Nephron (organoid): ENCODE results near the gene B4GALT1.

ENCODE experiments used
- H3K27ac Mint-ChIP-seq, 3 experiments: 2 replicates each; pipeline ENCODE4 v1.8.0; 2020; ENCODE audit warnings: mixed read lengths in 3 of 3, mild to moderate bottlenecking in 2 of 3, moderate library complexity in 1 of 3
- H3K27me3 Mint-ChIP-seq: 2 replicates; pipeline ENCODE4 v1.8.0; 2021; ENCODE audit warnings: low read depth, mild to moderate bottlenecking, moderate library complexity, mixed read lengths
- H3K36me3 Mint-ChIP-seq: 2 replicates; pipeline ENCODE4 v1.8.0; 2020; ENCODE audit warnings: low read depth, mixed read lengths
- H3K4me1 Mint-ChIP-seq: 2 replicates; pipeline ENCODE4 v1.8.0; 2020; ENCODE audit warnings: mixed read lengths
- H3K4me3 Mint-ChIP-seq, 3 experiments: 2 replicates each; pipeline ENCODE4 v1.8.0; 2020; ENCODE audit warnings: mild to moderate bottlenecking in 3 of 3, mixed read lengths in 3 of 3, moderate library complexity in 2 of 3
- H3K9me3 Mint-ChIP-seq: 2 replicates; pipeline ENCODE4 v1.8.0; 2020; ENCODE audit warnings: mixed read lengths
- CTCF ChIP-seq, 3 experiments: fragments of 200-600 bp; sonication (generic); IDR thresholded peaks; one replicate each; pipeline ENCODE4 v1.5.0; 2021; ENCODE audit warnings: antibody characterized with exemption in 3 of 3; ENCODE audit not compliant: unreplicated experiment in 3 of 3

The B4GALT1 gene

DNA sequence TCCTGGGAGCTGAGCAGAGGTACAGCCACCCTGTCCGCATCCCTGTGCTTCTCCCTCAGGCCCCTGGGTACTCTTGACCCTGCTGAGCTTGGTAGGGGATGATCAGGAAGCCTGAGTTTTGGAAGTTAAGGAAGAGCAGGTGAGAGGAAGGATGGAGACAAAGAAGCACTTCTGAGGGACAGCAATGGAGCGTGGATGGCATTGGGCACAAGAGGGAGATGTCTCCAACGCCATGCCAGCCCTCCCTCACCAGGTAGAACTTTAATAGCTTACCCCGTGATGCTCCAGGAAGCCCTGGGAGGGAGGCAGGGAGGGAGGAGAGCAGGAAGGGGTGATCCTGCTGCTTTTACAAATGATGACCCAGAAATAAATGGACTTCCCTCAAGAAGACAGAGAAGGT is 60.8 kb downstream of the B4GALT1 start:
- TF ChIP-seq CTCF (IDR thresholded peaks at IDR 0.05; ENCODE audit: unreplicated experiment in 3 of 3), result no peak
- peaks cover 45% of the 10 kb centered on the region for H3K4me1 Mint-ChIP-seq
- H3K27ac Mint-ChIP-seq, result peak overlapping the region in 2 of 3 experiments; percentile 60 to 94
- H3K9me3 Mint-ChIP-seq, result no peaks in the 10 kb centered on the region
- no peak overlapping the region for H3K4me3 Mint-ChIP-seq
- H3K27me3 Mint-ChIP-seq, result no peaks in the 10 kb centered on the region
- no peaks in the 10 kb centered on the region for H3K36me3 Mint-ChIP-seq

DNA sequence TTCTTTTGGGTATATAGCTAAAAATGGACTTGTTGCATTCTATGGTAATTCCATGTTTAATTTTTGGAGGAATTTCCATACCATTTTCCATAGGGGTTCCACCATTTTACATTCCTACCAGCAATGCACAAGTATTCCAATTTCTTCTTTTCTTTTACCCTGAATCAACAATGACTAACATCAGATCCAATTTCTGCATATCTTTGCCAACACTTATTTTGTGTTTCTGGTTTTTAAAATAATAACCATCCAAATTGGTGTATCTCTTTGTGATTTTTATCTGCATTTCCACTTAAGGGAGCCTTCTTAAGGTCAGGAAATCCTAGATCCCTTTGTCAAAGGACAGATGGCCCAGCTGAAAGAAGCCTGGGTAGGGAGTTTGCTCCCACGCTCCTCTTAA is 61.2 kb downstream of the B4GALT1 start:
- Mint-ChIP-seq H3K4me1 (peaks cover 45% of the 10 kb centered on the region), H3K27ac (peak overlapping the region in 2 of 3 experiments; percentile 60 to 94), H3K9me3 (no peaks in the 10 kb centered on the region), H3K36me3 (no peaks in the 10 kb centered on the region), H3K4me3 (no peak overlapping the region), H3K27me3 (no peaks in the 10 kb centered on the region)
- no peak for TF ChIP-seq CTCF (IDR thresholded peaks at IDR 0.05; ENCODE audit: unreplicated experiment in 3 of 3)

- H3K27me3 Mint-ChIP-seq, result no peaks in the 10 kb centered on the region
- H3K4me1 Mint-ChIP-seq, result peaks cover 45% of the 10 kb centered on the region
- no peak overlapping the region for H3K4me3 Mint-ChIP-seq
- no peak for TF ChIP-seq CTCF (IDR thresholded peaks at IDR 0.05; ENCODE audit: unreplicated experiment in 3 of 3)
- H3K9me3 Mint-ChIP-seq, result no peaks in the 10 kb centered on the region
- no peaks in the 10 kb centered on the region for H3K36me3 Mint-ChIP-seq
- H3K27ac Mint-ChIP-seq, result peak overlapping the region in 2 of 3 experiments; percentile 60 to 94
Measured at GRCh38 chr9:33105504-33105903, 61.6 kb downstream of the B4GALT1 start.

- Mint-ChIP-seq H3K9me3 (no peaks in the 10 kb centered on the region), H3K4me3 (no peak overlapping the region), H3K27me3 (no peaks in the 10 kb centered on the region), H3K27ac (peak overlapping the region in 2 of 3 experiments; percentile 88 to 91), H3K4me1 (peaks cover 45% of the 10 kb centered on the region), H3K36me3 (no peaks in the 10 kb centered on the region)
- TF ChIP-seq CTCF (IDR thresholded peaks at IDR 0.05; ENCODE audit: unreplicated experiment in 3 of 3), result no peak
Measured at GRCh38 chr9:33104401-33104800, 62.7 kb downstream of the B4GALT1 start.

- no peaks in the 10 kb centered on the region for H3K27me3 Mint-ChIP-seq
- TF ChIP-seq CTCF (IDR thresholded peaks at IDR 0.05; ENCODE audit: unreplicated experiment in 3 of 3), result no peak
- peaks cover 44% of the 10 kb centered on the region for H3K4me1 Mint-ChIP-seq
- H3K4me3 Mint-ChIP-seq, result no peak overlapping the region
- H3K9me3 Mint-ChIP-seq, result no peaks in the 10 kb centered on the region
- peak overlapping the region in 2 of 3 experiments; percentile 88 to 91 for H3K27ac Mint-ChIP-seq
- H3K36me3 Mint-ChIP-seq, result no peaks in the 10 kb centered on the region
Measured at GRCh38 chr9:33103501-33104281, 63.4 kb downstream of the B4GALT1 start.
